A549 (cell line): ENCODE data around the gene VAV3.

Experiments used
- BHLHE40 ChIP-seq: IDR thresholded peaks from 2 replicates; pipeline ENCODE4 v1.6.1; 2012; ENCODE audit warnings: low read depth, low read length, inconsistent platforms
- CHD2 ChIP-seq: fragments of 150-350 bp; IDR thresholded peaks from 2 replicates; pipeline ENCODE4 v1.6.1; 2014; ENCODE audit warnings: low read length; ENCODE audit not compliant: partially characterized antibody
- CTCF ChIP-seq: fragments of >200 bp; sonication (Bioruptor Twin); formaldehyde crosslinking; IDR thresholded peaks from 3 replicates; pipeline ENCODE4 v1.5.1; 2016
- FOXS1 ChIP-seq: fragments of 250-450 bp; sonication (Bioruptor Pico); IDR thresholded peaks from 2 replicates; pipeline ENCODE4 v1.5.0; 2020; ENCODE audit warnings: mild to moderate bottlenecking, moderate library complexity
- KDM1A ChIP-seq: fragments of 200-600 bp; sonication (generic); IDR thresholded peaks from 2 replicates; pipeline ENCODE4 v1.6.1; 2016; ENCODE audit warnings: low read depth, mild to moderate bottlenecking
- MAX ChIP-seq: IDR thresholded peaks from 2 replicates; pipeline ENCODE4 v1.6.1; 2012
- NR3C1 ChIP-seq: fragments of >200 bp; sonication (Bioruptor Twin); formaldehyde crosslinking; IDR thresholded peaks from 3 replicates; pipeline ENCODE4 v1.6.1; 2017
- POLR2A ChIP-seq: IDR thresholded peaks from 2 replicates; pipeline ENCODE4 v1.6.1; 2012; ENCODE audit warnings: mild to moderate bottlenecking, low read length
- POLR2AphosphoS2 ChIP-seq: conservative IDR thresholded peaks from 2 replicates; pipeline ENCODE4 v1.6.1; 2012; ENCODE audit warnings: low read length, improper control_type of control experiment, inconsistent platforms
- RAD21 ChIP-seq, 2 experiments: fragments of >200 bp in 1 of 2; sonication (Bioruptor Twin) in 1 of 2; formaldehyde crosslinking in 1 of 2; IDR thresholded peaks in 1 of 2; conservative IDR thresholded peaks in 1 of 2; 2 replicates in 1 of 2; 3 replicates in 1 of 2; pipeline ENCODE4 v1.6.1; 2012 to 2018; ENCODE audit warnings: inconsistent platforms in 1 of 2
- REST ChIP-seq: fragments of 200-600 bp; sonication (generic); IDR thresholded peaks from 2 replicates; pipeline ENCODE4 v1.6.1; 2016; ENCODE audit warnings: antibody characterized with exemption, mild to moderate bottlenecking, moderate library complexity
- SMC3 ChIP-seq: fragments of >200 bp; sonication (Bioruptor Twin); formaldehyde crosslinking; IDR thresholded peaks from 3 replicates; pipeline ENCODE4 v1.6.1; 2018; ENCODE audit warnings: inconsistent platforms

- no peak for TF ChIP-seq REST
- TF ChIP-seq CTCF: no peak
- TF ChIP-seq BHLHE40: no peak
- no peak for TF ChIP-seq POLR2A
- TF ChIP-seq NR3C1: no peak
- TF ChIP-seq CHD2: no peak
- TF ChIP-seq SMC3: no peak
- TF ChIP-seq RAD21 (conservative IDR thresholded peaks at IDR 0.05 in 1 of 2, IDR thresholded peaks at IDR 0.05 in 1 of 2): no peak
- TF ChIP-seq MAX: no peak
- no peak for TF ChIP-seq FOXS1 (CRISPR knock-in tag)
- TF ChIP-seq POLR2AphosphoS2: no peak
- no peak for TF ChIP-seq KDM1A
Observed at GRCh38 chr1:107788206-107789202, 176.5 kb downstream of the VAV3 start.
